Measurements from ENCODE around the gene CAPN1.

DNA sequence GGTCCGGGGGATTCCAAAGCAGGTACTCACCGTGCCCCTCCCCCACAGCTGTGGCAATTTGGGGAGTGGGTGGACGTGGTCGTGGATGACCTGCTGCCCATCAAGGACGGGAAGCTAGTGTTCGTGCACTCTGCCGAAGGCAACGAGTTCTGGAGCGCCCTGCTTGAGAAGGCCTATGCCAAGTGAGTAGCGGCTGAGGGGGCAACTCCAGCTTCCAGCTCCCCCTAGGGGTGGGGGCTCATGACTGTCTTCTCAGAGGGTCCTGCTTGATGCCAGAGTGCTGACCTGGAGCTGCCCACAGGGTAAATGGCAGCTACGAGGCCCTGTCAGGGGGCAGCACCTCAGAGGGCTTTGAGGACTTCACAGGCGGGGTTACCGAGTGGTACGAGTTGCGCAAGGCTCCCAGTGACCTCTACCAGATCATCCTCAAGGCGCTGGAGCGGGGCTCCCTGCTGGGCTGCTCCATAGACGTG is 4.2 kb downstream of the CAPN1 start:
- TF ChIP-seq, protein P1, sequence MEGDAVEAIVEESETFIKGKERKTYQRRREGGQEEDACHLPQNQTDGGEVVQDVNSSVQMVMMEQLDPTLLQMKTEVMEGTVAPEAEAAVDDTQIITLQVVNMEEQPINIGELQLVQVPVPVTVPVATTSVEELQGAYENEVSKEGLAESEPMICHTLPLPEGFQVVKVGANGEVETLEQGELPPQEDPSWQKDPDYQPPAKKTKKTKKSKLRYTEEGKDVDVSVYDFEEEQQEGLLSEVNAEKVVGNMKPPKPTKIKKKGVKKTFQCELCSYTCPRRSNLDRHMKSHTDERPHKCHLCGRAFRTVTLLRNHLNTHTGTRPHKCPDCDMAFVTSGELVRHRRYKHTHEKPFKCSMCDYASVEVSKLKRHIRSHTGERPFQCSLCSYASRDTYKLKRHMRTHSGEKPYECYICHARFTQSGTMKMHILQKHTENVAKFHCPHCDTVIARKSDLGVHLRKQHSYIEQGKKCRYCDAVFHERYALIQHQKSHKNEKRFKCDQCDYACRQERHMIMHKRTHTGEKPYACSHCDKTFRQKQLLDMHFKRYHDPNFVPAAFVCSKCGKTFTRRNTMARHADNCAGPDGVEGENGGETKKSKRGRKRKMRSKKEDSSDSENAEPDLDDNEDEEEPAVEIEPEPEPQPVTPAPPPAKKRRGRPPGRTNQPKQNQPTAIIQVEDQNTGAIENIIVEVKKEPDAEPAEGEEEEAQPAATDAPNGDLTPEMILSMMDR (conservative IDR thresholded peaks at IDR 0.05) = no peak; the same call in 1 of the 2 replicates
- no peak for TF ChIP-seq ZFX (IDR thresholded peaks at IDR 0.05)
